IMR-90 (cell line): Measurements from ENCODE around the gene CYCS. TPM values are rescaled to one million over a fixed set of nuclear protein-coding genes. Genes with fewer than 3 reads are reported as not detected.

Source experiments
- ATAC-seq: fragments of 200-7000 bp; cut with Tn5 transposase; 2 replicates; pipeline ENCODE4 v1.9.1; 2020; ENCODE audit warnings: low read depth, mild to moderate bottlenecking, moderate library complexity
- BruUV-seq: library from RNA; stranded (reverse); fragments of 400-500 nt; replicated peaks from 2 replicates; lab custom pipeline; 2021; lab: Mats Ljungman, UMichigan
- CTCF ChIA-PET: fragments of 300-600 bp; formaldehyde crosslinking; extraction: SDS; loops from one replicate; lab custom pipeline; 2021; ENCODE audit warnings: antibody characterized with exemption; lab: Yijun Ruan, JAX
- POLR2A ChIA-PET: fragments of 300-600 bp; sonication (Branson Sonifier 250); formaldehyde crosslinking; loops from one replicate; lab custom pipeline; 2022; ENCODE audit warnings: antibody characterized with exemption; ENCODE audit not compliant: unreplicated experiment; lab: Charles Lee
- DNase-seq: peaks from one replicate; pipeline ENCODE4 v3.0.0; 2013
- H2AFZ ChIP-seq: replicated peaks from 2 replicates; pipeline ENCODE3; 2013; ENCODE audit warnings: low read length, mild to moderate bottlenecking; ENCODE audit not compliant: poor library complexity
- H2AK5ac ChIP-seq: 2 replicates; pipeline ENCODE4 v1.6.1; 2013; ENCODE audit warnings: low read depth, low read length, inconsistent platforms
- H2AK9ac ChIP-seq: replicated peaks from 2 replicates; pipeline ENCODE3; 2013; ENCODE audit warnings: mild to moderate bottlenecking, low read depth, low read length, moderate library complexity; ENCODE audit not compliant: poor library complexity
- H2BK120ac ChIP-seq: 2 replicates; pipeline ENCODE4 v1.6.1; 2013; ENCODE audit warnings: low read depth, low read length, inconsistent platforms
- H2BK15ac ChIP-seq: 3 replicates; pipeline ENCODE4 v1.6.1; 2013; ENCODE audit warnings: low read depth, low read length, inconsistent platforms
- H2BK20ac ChIP-seq: 2 replicates; pipeline ENCODE4 v1.6.1; 2013; ENCODE audit warnings: low read depth, mild to moderate bottlenecking, inconsistent platforms, low read length, moderate library complexity
- H2BK5ac ChIP-seq: 2 replicates; pipeline ENCODE4 v1.6.1; 2013; ENCODE audit warnings: mild to moderate bottlenecking, low read depth, low read length, inconsistent platforms; ENCODE audit not compliant: poor library complexity, severe bottlenecking
- H3K14ac ChIP-seq: replicated peaks from 2 replicates; pipeline ENCODE4 v1.6.1; 2013; ENCODE audit warnings: low read depth, low read length, inconsistent platforms
- H3K18ac ChIP-seq: 2 replicates; pipeline ENCODE4 v1.6.1; 2013; ENCODE audit warnings: low read depth, low read length, control low read depth
- H3K23ac ChIP-seq: 2 replicates; pipeline ENCODE4 v1.6.1; 2013; ENCODE audit warnings: low read depth, low read length, inconsistent platforms
- H3K27ac ChIP-seq: 2 replicates; pipeline ENCODE4 v1.5.1; 2013; ENCODE audit warnings: mild to moderate bottlenecking, control low read depth, low read length; ENCODE audit not compliant: insufficient read depth
- H3K27me3 ChIP-seq: 2 replicates; pipeline ENCODE4 v1.6.1; 2013; ENCODE audit warnings: low read length; ENCODE audit not compliant: control insufficient read depth, insufficient read depth
- H3K36me3 ChIP-seq: 2 replicates; pipeline ENCODE4 v1.6.1; 2013; ENCODE audit warnings: low read length, mixed read lengths; ENCODE audit not compliant: control insufficient read depth, insufficient read depth
- H3K4ac ChIP-seq: 2 replicates; pipeline ENCODE4 v1.6.1; 2013; ENCODE audit warnings: low read depth, low read length, inconsistent platforms
- H3K4me1 ChIP-seq: 2 replicates; pipeline ENCODE4 v1.6.1; 2013; ENCODE audit warnings: low read length, mixed read lengths; ENCODE audit not compliant: control insufficient read depth, insufficient read depth
- H3K4me2 ChIP-seq: 2 replicates; pipeline ENCODE4 v1.6.1; 2013; ENCODE audit warnings: low read depth, mild to moderate bottlenecking, control low read depth, low read length, moderate library complexity
- H3K4me3 ChIP-seq: 2 replicates; pipeline ENCODE4 v1.5.1; 2013; ENCODE audit warnings: low read depth, mild to moderate bottlenecking, control low read depth, low read length, moderate library complexity; ENCODE audit not compliant: insufficient read depth
- H3K56ac ChIP-seq: 2 replicates; pipeline ENCODE4 v1.6.1; 2013; ENCODE audit warnings: low read length, inconsistent platforms; ENCODE audit not compliant: insufficient read depth; ENCODE audit errors: extremely low read depth
- H3K79me1 ChIP-seq, 2 experiments: 2 replicates each; pipeline ENCODE4 v1.6.1; 2013; ENCODE audit warnings: low read length in 2 of 2, inconsistent platforms in 1 of 2, low read depth in 1 of 2
- H3K9ac ChIP-seq: 2 replicates; pipeline ENCODE4 v1.6.1; 2013; ENCODE audit warnings: low read depth, low read length, control low read depth
- H3K9me1 ChIP-seq: 2 replicates; pipeline ENCODE4 v1.6.1; 2013; ENCODE audit warnings: low read length, inconsistent platforms; ENCODE audit not compliant: insufficient read depth
- H3K9me3 ChIP-seq: 2 replicates; pipeline ENCODE4 v1.6.1; 2013; ENCODE audit warnings: low read length; ENCODE audit not compliant: control insufficient read depth, insufficient read depth
- H4K20me1 ChIP-seq: 2 replicates; pipeline ENCODE4 v1.6.1; 2013; ENCODE audit warnings: low read length, inconsistent platforms; ENCODE audit not compliant: insufficient read depth
- H4K5ac ChIP-seq: 2 replicates; pipeline ENCODE4 v1.6.1; 2013; ENCODE audit warnings: mild to moderate bottlenecking, low read depth, low read length, control low read depth
- H4K8ac ChIP-seq, 2 experiments: 2 replicates each; pipeline ENCODE4 v1.6.1; 2013; ENCODE audit warnings: low read depth in 2 of 2, low read length in 2 of 2, control low read depth in 1 of 2, inconsistent platforms in 1 of 2
- H4K91ac ChIP-seq: 2 replicates; pipeline ENCODE4 v1.6.1; 2013; ENCODE audit warnings: low read depth, low read length, inconsistent platforms; ENCODE audit not compliant: insufficient read depth
- BHLHE40 ChIP-seq: fragments of 150-350 bp; IDR thresholded peaks from 2 replicates; pipeline ENCODE4 v1.6.1; 2016; ENCODE audit warnings: mild to moderate bottlenecking, low read depth, low read length
- CHD1 ChIP-seq: IDR thresholded peaks from 2 replicates; pipeline ENCODE4 v1.6.1; 2012; ENCODE audit warnings: low read depth, low read length, improper control_type of control experiment
- MXI1 ChIP-seq: IDR thresholded peaks from 2 replicates; pipeline ENCODE4 v1.6.1; 2012; ENCODE audit warnings: low read depth, mild to moderate bottlenecking, low read length, moderate library complexity, borderline replicate concordance
- NFE2L2 ChIP-seq: fragments of 150-350 bp; IDR thresholded peaks from 2 replicates; pipeline ENCODE4 v1.6.1; 2016; ENCODE audit warnings: low read depth, mild to moderate bottlenecking, low read length
- SMC3 ChIP-seq: fragments of 150-350 bp; IDR thresholded peaks from 2 replicates; pipeline ENCODE4 v1.6.1; 2016; ENCODE audit warnings: low read depth, mild to moderate bottlenecking, antibody characterized with exemption, low read length, moderate library complexity
- USF2 ChIP-seq: fragments of 150-350 bp; IDR thresholded peaks from 2 replicates; pipeline ENCODE4 v1.6.1; 2017; ENCODE audit warnings: mild to moderate bottlenecking, antibody characterized with exemption, low read length, low read depth
- WGBS, 2 experiments: methylation state at CpG; one replicate each; pipeline versions ENCODE4 v1.1.5 to v1.1.7; 2013; ENCODE audit warnings: missing lambda C conversion rate in 2 of 2; ENCODE audit not compliant: insufficient read length in 1 of 2; ENCODE audit errors: extremely low coverage in 2 of 2; 5-methylcytosine and 5-hydroxymethylcytosine counted together
- dilution Hi-C: fragments of 300-500 bp; cut with HindIII; formaldehyde crosslinking; loops from one replicate; pipeline ENCODE4 v1.14.3; 2018; ENCODE audit warnings: low sequenced_read_pairs; ENCODE audit not compliant: unreplicated experiment
- in situ Hi-C: fragments of 300-500 bp; cut with MboI; formaldehyde crosslinking; loops from 3 replicates; pipeline ENCODE4 v1.14.3; 2019; ENCODE audit warnings: low sequenced_read_pairs, inconsistent platforms, mixed read lengths
- intact Hi-C: fragments of 100-400 bp; cut with micrococcal nuclease; formaldehyde crosslinking; loops from 2 replicates; pipeline ENCODE4 v1.10.0; 2022
- polyA plus RNA-seq, 3 experiments: library from polyadenylated mRNA; depleted of rRNA; stranded (reverse); fragments of >200 nt; gene quantifications; 2 replicates each; pipeline ENCODE4 v1.2.3, GENCODE V29; 2012; ENCODE audit warnings: low replicate concordance in 1 of 3
- total RNA-seq: library from RNA; depleted of rRNA; stranded (reverse); fragments of >200 nt; gene quantifications from 2 replicates; pipeline ENCODE4 v1.2.3, GENCODE V29; 2012

Gene CYCS
- total and polyA plus RNA-seq, 2 of the 4 experiments (the other 2 are of a cell fraction): 22.9 to 59.0 TPM

DNA sequence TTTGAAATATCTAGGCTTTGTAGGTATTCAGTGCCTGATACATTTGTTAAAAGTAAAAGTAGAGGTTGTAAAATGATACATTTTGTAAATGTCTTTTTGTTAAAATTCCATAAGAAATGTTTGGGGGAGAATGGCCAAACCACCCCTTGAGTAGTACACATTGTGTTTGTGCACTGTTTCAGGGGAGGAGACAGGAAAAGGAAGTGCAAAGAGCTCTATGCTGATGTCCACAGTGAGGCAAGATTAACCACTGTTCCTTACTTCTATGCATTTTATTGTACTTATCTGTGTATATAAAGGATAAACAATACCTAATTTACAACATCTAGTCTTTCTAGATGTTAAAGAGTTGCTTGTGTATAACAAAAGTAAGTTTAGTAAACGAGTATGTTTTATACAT lies 7.4 kb upstream of the CYCS start (continued):
- TF ChIP-seq USF2: no peak
- no peak for TF ChIP-seq SMC3

DNA sequence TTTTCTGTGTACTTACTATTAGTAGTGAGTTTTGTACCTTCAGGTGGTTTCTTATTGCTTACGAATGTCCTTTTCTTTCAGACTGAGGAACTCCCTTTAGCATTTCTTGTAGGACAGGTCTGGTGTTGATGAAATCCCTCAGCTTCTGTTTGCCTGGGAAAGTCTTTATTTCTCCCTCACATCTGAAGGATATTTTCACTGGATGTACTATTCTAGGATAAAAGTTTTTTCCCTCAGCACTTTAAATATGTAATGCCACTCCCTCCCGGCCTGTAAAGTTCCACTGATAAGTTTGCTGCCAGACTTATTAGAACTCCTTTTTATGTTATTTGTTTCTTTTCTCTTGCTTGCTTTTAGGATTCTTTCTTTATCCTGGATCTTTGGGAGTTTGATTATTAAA lies 1.7 kb upstream of the CYCS start:
- Histone ChIP-seq H4K5ac (no peak overlapping the region), H2BK15ac (no peak overlapping the region), H3K23ac (no peak overlapping the region), H3K14ac (no peak overlapping the region), H3K27ac (no peak overlapping the region), H2AFZ (no peak overlapping the region), H4K20me1 (peaks cover 7% of the 10 kb centered on the region), H2BK20ac (no peak overlapping the region), H2BK120ac (no peak overlapping the region), H3K36me3 (peaks cover under 1% of the 10 kb centered on the region; the same call in 1 of the 2 replicates), H3K18ac (no peak overlapping the region), H3K9me1 (peaks cover 3% of the 10 kb centered on the region), H3K56ac (no peak overlapping the region), H3K4me1 (no peaks in the 10 kb centered on the region), H3K4me2 (no peak overlapping the region), H4K8ac (0 out of 4 replicates have a peak overlapping the region, but pooled peaks of 1 of the 2 experiments have one; percentile 8), H2AK9ac (no peak overlapping the region), H3K79me1 (peaks cover 0 to 17% of the 10 kb centered on the region in 2 experiments; a peak in 2 of 4 replicates), H4K91ac (no peak overlapping the region; the same call in 1 of the 2 replicates), H3K4ac (no peak overlapping the region), H3K9me3 (no peaks in the 10 kb centered on the region), H2BK5ac (no peak overlapping the region), H3K9ac (no peak overlapping the region), H2AK5ac (no peak overlapping the region), H3K27me3 (no peaks in the 10 kb centered on the region), H3K4me3 (no peak overlapping the region)
- dilution Hi-C loops: no loop called here
- TF ChIP-seq NFE2L2 (no peak), BHLHE40 (no peak), CHD1 (no peak), USF2 (no peak), MXI1 (no peak)
- intact Hi-C loops: no loop called here
- DNase-seq (no peak), ATAC-seq (no peak)
- ChIA-PET POLR2A (no interaction called here), CTCF (no interaction called here)
- WGBS, 2 experiments: no CpG with 5 or more reads among the region's 2 CpGs
- no TSS peak for BruUV-seq
- in situ Hi-C loops: no loop called here
